Stimulated activated CD4-positive, alpha-beta T cell treated with anti-CD3 and anti-CD28 coated beads, Interleukin-2, amount 100 ng/mL, for 4 hours (primary cell): Measurements from ENCODE around the gene CLEC16A.
"Not testable (repeated sequence)": the region's sequence is repeated elsewhere in the genome, so short reads cannot be mapped to it uniquely, and the experiment has no call there.

Source experiments
- DNase-seq: peaks from one replicate; pipeline ENCODE4 v3.0.0-alpha.2; 2020; ENCODE audit warnings: low read depth

Gene CLEC16A

GRCh38 chr16:10926094-10926493 lies 18.3 kb upstream of the CLEC16A start:
- no peak for DNase-seq

- no peak for DNase-seq
Observed at GRCh38 chr16:10926867-10927266, 17.5 kb upstream of the CLEC16A start.

- no peak for DNase-seq
Observed at GRCh38 chr16:10927497-10928112, 16.8 kb upstream of the CLEC16A start.

GRCh38 chr16:10929097-10929496 lies 15.3 kb upstream of the CLEC16A start:
- DNase-seq = not testable (repeated sequence)

- no peak for DNase-seq
Observed at GRCh38 chr16:10929853-10930754, 14.3 kb upstream of the CLEC16A start.

- DNase-seq = no peak
Observed at GRCh38 chr16:10930755-10931093, 13.6 kb upstream of the CLEC16A start.

- no peak for DNase-seq
Observed at GRCh38 chr16:10931134-10931533, 13.2 kb upstream of the CLEC16A start.

GRCh38 chr16:10931977-10932632 lies 12.3 kb upstream of the CLEC16A start:
- DNase-seq = no peak

- DNase-seq = no peak
Observed at GRCh38 chr16:10932959-10933710, 11.2 kb upstream of the CLEC16A start.

GRCh38 chr16:10933865-10934264 lies 10.5 kb upstream of the CLEC16A start:
- DNase-seq = no peak

- no peak for DNase-seq
Observed at GRCh38 chr16:10934325-10935107, 9.8 kb upstream of the CLEC16A start.

GRCh38 chr16:10935226-10935915 lies 9.0 kb upstream of the CLEC16A start:
- DNase-seq = no peak

GRCh38 chr16:10936272-10936984 lies 7.9 kb upstream of the CLEC16A start:
- DNase-seq = no peak

- DNase-seq = no peak
Observed at GRCh38 chr16:10937068-10937859, 7.1 kb upstream of the CLEC16A start.

GRCh38 chr16:10938321-10938720 lies 6.0 kb upstream of the CLEC16A start:
- DNase-seq = no peak

GRCh38 chr16:10938796-10939648 lies 5.3 kb upstream of the CLEC16A start:
- no peak for DNase-seq

GRCh38 chr16:10939649-10940234 lies 4.6 kb upstream of the CLEC16A start:
- no peak for DNase-seq

GRCh38 chr16:10940501-10941079 lies 3.8 kb upstream of the CLEC16A start:
- no peak for DNase-seq
